Loucy (cell line): Measurements from ENCODE around the gene GSG1L.

Experiments
- H2AFZ ChIP-seq: fragments of 200-600 bp; sonication (generic); 2 replicates; pipeline ENCODE4 v1.6.0; 2016; ENCODE audit warnings: antibody characterized with exemption, mild to moderate bottlenecking, low read length, moderate library complexity
- H3F3A ChIP-seq: fragments of 200-600 bp; 2 replicates; pipeline ENCODE4 v1.6.0; 2016; ENCODE audit warnings: antibody characterized with exemption, low read depth, mild to moderate bottlenecking
- H3K27me3 ChIP-seq: fragments of 200-600 bp; sonication (generic); 2 replicates; pipeline ENCODE4 v1.6.1; 2014; ENCODE audit warnings: low read length, mild to moderate bottlenecking; ENCODE audit not compliant: insufficient read depth, poor library complexity, severe bottlenecking
- H3K36me3 ChIP-seq: fragments of 200-600 bp; sonication (generic); 2 replicates; pipeline ENCODE4 v1.6.1; 2016; ENCODE audit warnings: low read length; ENCODE audit not compliant: insufficient read depth
- H3K4me1 ChIP-seq: fragments of 200-600 bp; sonication (generic); 2 replicates; pipeline ENCODE4 v1.5.1; 2014; ENCODE audit warnings: low read length, mild to moderate bottlenecking; ENCODE audit not compliant: insufficient read depth, poor library complexity, severe bottlenecking
- H3K4me2 ChIP-seq: fragments of 200-600 bp; sonication (generic); 2 replicates; pipeline ENCODE4 v1.6.0; 2014; ENCODE audit warnings: antibody characterized with exemption, low read length, low read depth, mild to moderate bottlenecking; ENCODE audit not compliant: poor library complexity, severe bottlenecking
- H3K4me3 ChIP-seq: fragments of 200-600 bp; sonication (generic); 2 replicates; pipeline ENCODE4 v1.5.1; 2014; ENCODE audit warnings: low read length, mild to moderate bottlenecking, mixed read lengths; ENCODE audit not compliant: poor library complexity, severe bottlenecking
- H3K79me2 ChIP-seq: fragments of 200-600 bp; sonication (generic); 2 replicates; pipeline ENCODE4 v1.6.1; 2014; ENCODE audit warnings: low read length; ENCODE audit not compliant: insufficient read depth
- H3K9ac ChIP-seq: fragments of 200-600 bp; sonication (generic); 2 replicates; pipeline ENCODE4 v1.6.0; 2014; ENCODE audit warnings: mild to moderate bottlenecking, low read depth, low read length, moderate library complexity; ENCODE audit not compliant: poor library complexity, severe bottlenecking
- H3K9me2 ChIP-seq: fragments of 200-600 bp; sonication (generic); replicated peaks from 2 replicates; pipeline ENCODE4 v1.6.1; 2016; ENCODE audit warnings: low read depth, low read length, mixed read lengths
- H3K9me3 ChIP-seq: fragments of 200-600 bp; sonication (generic); 2 replicates; pipeline ENCODE4 v1.6.1; 2014; ENCODE audit warnings: mild to moderate bottlenecking, antibody characterized with exemption, low read length, low read depth; ENCODE audit not compliant: insufficient read depth
- H4K20me1 ChIP-seq: fragments of 200-600 bp; sonication (generic); 2 replicates; pipeline ENCODE4 v1.6.0; 2014; ENCODE audit warnings: antibody characterized with exemption, low read length, mild to moderate bottlenecking; ENCODE audit not compliant: insufficient read depth, poor library complexity, severe bottlenecking
- CTCF ChIP-seq: fragments of 200-600 bp; sonication (generic); conservative IDR thresholded peaks from 2 replicates; pipeline ENCODE4 v1.5.1; 2014; ENCODE audit warnings: mild to moderate bottlenecking, antibody characterized with exemption, low read length
- EZH2phosphoT487 ChIP-seq: fragments of 200-600 bp; IDR thresholded peaks from 2 replicates; pipeline ENCODE4 v1.6.1; 2018; ENCODE audit warnings: antibody characterized with exemption, mild to moderate bottlenecking, moderate library complexity, borderline replicate concordance

GSG1L gene

GRCh38 chr16:28096983-28097899 lies 33.7 kb upstream of the GSG1L start:
- H3K4me3 ChIP-seq = no peak overlapping the region
- H3K9me3 ChIP-seq = no peaks in the 10 kb centered on the region
- no peaks in the 10 kb centered on the region for H3K79me2 ChIP-seq
- H3K9ac ChIP-seq = no peak overlapping the region
- H3K27me3 ChIP-seq = no peaks in the 10 kb centered on the region
- H2AFZ ChIP-seq = no peak overlapping the region
- no peaks in the 10 kb centered on the region for H3K4me1 ChIP-seq
- TF ChIP-seq EZH2phosphoT487 (no peak), CTCF (no peak)
- no peaks in the 10 kb centered on the region for H3K9me2 ChIP-seq
- no peaks in the 10 kb centered on the region for H4K20me1 ChIP-seq
- peaks cover 51% of the 10 kb centered on the region; the same call in 1 of the 2 replicates for H3K36me3 ChIP-seq
- H3K4me2 ChIP-seq = no peak overlapping the region
- no peaks in the 10 kb centered on the region for H3F3A ChIP-seq

DNA sequence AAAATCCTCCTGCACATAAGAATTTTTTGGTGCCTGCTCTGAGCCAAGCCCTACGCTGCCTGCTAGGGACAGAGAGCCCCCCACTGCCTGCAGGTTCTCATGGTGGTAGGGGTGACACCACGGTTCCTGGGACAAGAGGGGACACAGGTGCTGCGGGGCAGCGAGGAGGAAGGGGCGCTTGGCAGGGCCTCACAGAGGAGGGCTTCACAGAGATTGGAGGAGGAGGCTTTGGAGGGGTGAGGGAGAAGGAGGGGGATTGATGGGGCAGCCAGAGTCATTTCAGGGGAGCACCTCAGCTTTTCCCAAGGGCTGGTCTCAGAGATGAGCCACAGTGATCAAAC lies 29.8 kb upstream of the GSG1L start:
- TF ChIP-seq EZH2phosphoT487 (no peak), CTCF (no peak)
- Histone ChIP-seq H3K9ac (no peak overlapping the region), H3F3A (no peaks in the 10 kb centered on the region), H3K4me2 (no peak overlapping the region), H3K9me3 (no peaks in the 10 kb centered on the region), H3K4me3 (no peak overlapping the region), H3K36me3 (peaks cover 16% of the 10 kb centered on the region; the same call in 1 of the 2 replicates), H3K4me1 (no peaks in the 10 kb centered on the region), H3K27me3 (no peaks in the 10 kb centered on the region), H4K20me1 (no peaks in the 10 kb centered on the region), H2AFZ (no peak overlapping the region), H3K9me2 (no peaks in the 10 kb centered on the region), H3K79me2 (no peaks in the 10 kb centered on the region)

DNA sequence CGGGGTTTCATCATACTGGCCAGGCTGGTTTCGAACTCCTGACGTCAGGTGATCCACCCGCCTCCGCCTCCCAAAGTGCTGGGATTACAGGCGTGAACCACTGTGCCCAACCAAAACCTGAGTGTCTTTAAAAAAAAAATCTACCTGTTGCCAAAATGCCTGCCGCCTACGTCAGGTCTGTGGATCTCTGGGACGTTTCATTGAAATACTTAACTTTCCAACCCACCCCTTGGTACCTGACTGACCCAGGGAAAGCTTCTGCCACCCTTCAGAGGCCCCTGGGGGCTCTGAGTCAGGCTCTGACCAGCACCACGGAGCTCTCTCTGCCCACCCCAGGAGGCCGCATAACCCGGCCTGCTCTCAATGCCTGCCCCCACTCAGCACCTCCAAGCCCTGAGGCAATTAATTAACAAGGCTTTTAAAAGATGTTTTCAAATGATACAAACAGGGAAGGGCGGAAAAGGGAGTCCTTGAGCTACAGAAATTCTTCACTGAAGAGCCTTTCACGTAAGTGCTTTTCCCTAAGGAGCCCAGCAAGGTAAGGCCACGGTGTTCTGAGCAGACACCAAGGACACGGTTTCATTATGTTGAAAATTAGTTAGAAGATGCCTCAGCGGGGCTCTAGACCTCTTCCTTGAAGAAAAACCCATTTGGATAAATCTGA lies 29.3 kb upstream of the GSG1L start:
- no peak overlapping the region for H2AFZ ChIP-seq
- no peaks in the 10 kb centered on the region for H3K9me2 ChIP-seq
- H3K9me3 ChIP-seq = no peaks in the 10 kb centered on the region
- no peaks in the 10 kb centered on the region for H3K79me2 ChIP-seq
- TF ChIP-seq EZH2phosphoT487 = no peak
- no peak overlapping the region for H3K4me3 ChIP-seq
- H4K20me1 ChIP-seq = no peaks in the 10 kb centered on the region
- no peak overlapping the region for H3K9ac ChIP-seq
- H3K27me3 ChIP-seq = no peaks in the 10 kb centered on the region
- no peaks in the 10 kb centered on the region for H3K4me1 ChIP-seq
- H3K36me3 ChIP-seq = peaks cover 11% of the 10 kb centered on the region; the same call in 1 of the 2 replicates
- no peak overlapping the region for H3K4me2 ChIP-seq
- no peaks in the 10 kb centered on the region for H3F3A ChIP-seq
